GM13977 (cell line): Measurements from ENCODE around the gene NHERF2.
A peak's percentile ranks its signal among the peaks of the same experiment; 100 is the strongest.

Source experiments
- DNase-seq: peaks from one replicate; pipeline ENCODE4 v3.0.0; 2012; ENCODE audit warnings: low spot score
- CTCF ChIP-seq: IDR thresholded peaks from 2 replicates; pipeline ENCODE4 v1.5.1; 2012; ENCODE audit warnings: mild to moderate bottlenecking, control low read depth; ENCODE audit not compliant: insufficient read depth; ENCODE audit errors: extremely low read depth, missing control alignments
- in situ Hi-C: fragments of 300-500 bp; cut with MboI; formaldehyde crosslinking; loops from one replicate; pipeline ENCODE4 v1.12.0; 2022; ENCODE audit warnings: low sequenced_read_pairs, low pct_unique_long_range_greater_than_20kb, mixed read lengths, inconsistent platforms; ENCODE audit not compliant: unreplicated experiment

The NHERF2 gene

GRCh38 chr16:1984347-1985225 is 42.1 kb upstream of the NHERF2 start:
- TF ChIP-seq CTCF, result no peak
- DNase-seq, result no peak
- in situ Hi-C loops, result no loop called here

GRCh38 chr16:1985466-1986150 is 41.1 kb upstream of the NHERF2 start:
- no peak for DNase-seq
- no peak for TF ChIP-seq CTCF
- in situ Hi-C loops, result no loop called here

GRCh38 chr16:1987198-1987597 is 39.5 kb upstream of the NHERF2 start:
- no peak for TF ChIP-seq CTCF
- in situ Hi-C loops, result no loop called here
- DNase-seq, result no peak

- in situ Hi-C loops, result no loop called here
- DNase-seq, result peak; percentile 70
- no peak for TF ChIP-seq CTCF
Observed at GRCh38 chr16:1989209-1990100, 37.2 kb upstream of the NHERF2 start, which contains the start of gene SYNGR3. Gene SYNGR3 (plus strand): TSS chr16:1989970. CDS start chr16:1990103, 133 bp downstream.

- in situ Hi-C loops, result no loop called here
- no peak for TF ChIP-seq CTCF
- DNase-seq, result no peak
Observed at GRCh38 chr16:1990101-1990350, 36.7 kb upstream of the NHERF2 start.
